Fibroblast of lung (primary cell): Measurements from ENCODE around the gene DPM1. TPM values are rescaled to one million over a fixed set of nuclear protein-coding genes. Genes with fewer than 3 reads are reported as not detected.

Experiments used
- DNase-seq, 2 donors: peaks; one replicate each; pipeline versions ENCODE4 v3.0.0 to v3.0.0-alpha.2; 2010; ENCODE audit warnings: low read depth in 2 of 2
- H2AFZ ChIP-seq: 2 replicates; pipeline ENCODE4 v1.5.1; 2012; ENCODE audit warnings: low read length, control low read depth, inconsistent platforms
- H3K27ac ChIP-seq: 2 replicates; pipeline ENCODE4 v1.5.1; 2011; ENCODE audit warnings: low read length, control low read depth; ENCODE audit not compliant: insufficient read depth
- H3K27me3 ChIP-seq: 2 replicates; pipeline ENCODE4 v1.5.1; 2011; ENCODE audit warnings: mild to moderate bottlenecking, low read length; ENCODE audit not compliant: control insufficient read depth, insufficient read depth
- H3K36me3 ChIP-seq: 2 replicates; pipeline ENCODE4 v1.5.1; 2011; ENCODE audit warnings: low read length; ENCODE audit not compliant: control insufficient read depth, insufficient read depth
- H3K4me1 ChIP-seq: 2 replicates; pipeline ENCODE4 v1.5.1; 2011; ENCODE audit warnings: low read length; ENCODE audit not compliant: control insufficient read depth, insufficient read depth; ENCODE audit errors: extremely low read depth
- H3K4me2 ChIP-seq: 2 replicates; pipeline ENCODE4 v1.5.1; 2011; ENCODE audit warnings: low read length, control low read depth; ENCODE audit not compliant: insufficient read depth; ENCODE audit errors: extremely low read depth
- H3K4me3 ChIP-seq, 4 experiments: fragments of 200-600 bp in 1 of 4; sonication (generic) in 1 of 4; replicated peaks in 1 of 4; 2 replicates each; pipeline ENCODE4 v1.5.1; 2011 to 2016; ENCODE audit warnings: low read length in 4 of 4, low read depth in 3 of 4, mild to moderate bottlenecking in 3 of 4, control low read depth in 2 of 4, inconsistent platforms in 1 of 4, mixed read lengths in 1 of 4; ENCODE audit not compliant: insufficient read depth in 1 of 4; ENCODE audit errors: control extremely low read depth in 1 of 4
- H3K79me2 ChIP-seq: 2 replicates; pipeline ENCODE4 v1.5.1; 2012; ENCODE audit warnings: mild to moderate bottlenecking, low read length, inconsistent platforms; ENCODE audit not compliant: control insufficient read depth, insufficient read depth
- H3K9ac ChIP-seq: 2 replicates; pipeline ENCODE4 v1.5.1; 2011; ENCODE audit warnings: mild to moderate bottlenecking, low read length, control low read depth; ENCODE audit not compliant: insufficient read depth
- H3K9me3 ChIP-seq: 2 replicates; pipeline ENCODE4 v1.5.1; 2012; ENCODE audit warnings: low read depth, low read length; ENCODE audit not compliant: control insufficient read depth, insufficient read depth
- H4K20me1 ChIP-seq: 2 replicates; pipeline ENCODE4 v1.5.1; 2011; ENCODE audit warnings: low read length; ENCODE audit not compliant: control insufficient read depth, insufficient read depth; ENCODE audit errors: extremely low read depth
- EZH2 ChIP-seq: IDR thresholded peaks from 2 replicates; pipeline ENCODE4 v1.5.1; 2012; ENCODE audit warnings: low read length, control low read depth, mild to moderate bottlenecking; ENCODE audit errors: missing control alignments
- polyA plus RNA-seq, 2 donors: library from polyadenylated mRNA; depleted of rRNA in 1 of 2; stranded (reverse) in 1 of 2; unstranded in 1 of 2; fragments of >200 nt; gene quantifications; 2 replicates each; pipeline ENCODE4 v1.2.1, GENCODE V29; 2011 to 2012; ENCODE audit warnings: missing spikeins in 1 of 2
- total RNA-seq: library from RNA; depleted of rRNA; stranded (reverse); fragments of >200 nt; gene quantifications from 2 replicates; pipeline ENCODE4 v1.2.1, GENCODE V29; 2014
- TF ChIP-seq, protein P1 (sequence below), 2 donors: IDR thresholded peaks in 1 of 2; conservative IDR thresholded peaks in 1 of 2; 1 replicate in 1 of 2; 2 replicates in 1 of 2; pipeline ENCODE4 v1.5.1; 2011 to 2012; ENCODE audit warnings: low read length in 2 of 2, control low read depth in 1 of 2, inconsistent platforms in 1 of 2, low read depth in 1 of 2, mild to moderate bottlenecking in 1 of 2

The DPM1 gene
- total and polyA plus RNA-seq, 2 donors (not counting 1 experiment from before 2014, with no cell fraction given): 60.9 to 89.1 TPM

DNA sequence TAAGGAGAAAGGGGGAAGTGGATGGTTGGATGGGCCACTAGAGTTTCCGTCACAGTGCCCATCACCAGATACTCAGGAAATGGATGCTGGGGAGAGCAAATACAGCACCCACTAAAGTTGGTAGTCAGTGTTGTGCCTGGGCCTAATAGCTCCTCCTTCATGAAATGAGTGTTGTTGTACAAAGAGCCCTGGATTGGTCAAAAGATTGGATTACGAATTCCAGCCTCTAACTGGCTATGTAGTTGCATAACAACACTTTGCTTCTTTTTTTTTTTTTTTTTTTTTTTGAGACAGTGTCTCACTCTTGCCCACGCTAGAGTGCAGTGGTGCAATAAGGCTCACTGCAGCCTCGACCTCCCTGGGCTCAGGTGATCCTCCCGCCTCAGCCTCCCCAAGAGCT, 37.2 kb upstream of the DPM1 start:
- H4K20me1 ChIP-seq: no peaks in the 10 kb centered on the region
- H3K36me3 ChIP-seq: no peaks in the 10 kb centered on the region
- DNase-seq: peak; percentile 27 to 46
- H3K27ac ChIP-seq: no peak overlapping the region
- H3K27me3 ChIP-seq: no peaks in the 10 kb centered on the region
- no peak overlapping the region for H3K9ac ChIP-seq
- TF ChIP-seq EZH2: no peak
- TF ChIP-seq, protein P1, sequence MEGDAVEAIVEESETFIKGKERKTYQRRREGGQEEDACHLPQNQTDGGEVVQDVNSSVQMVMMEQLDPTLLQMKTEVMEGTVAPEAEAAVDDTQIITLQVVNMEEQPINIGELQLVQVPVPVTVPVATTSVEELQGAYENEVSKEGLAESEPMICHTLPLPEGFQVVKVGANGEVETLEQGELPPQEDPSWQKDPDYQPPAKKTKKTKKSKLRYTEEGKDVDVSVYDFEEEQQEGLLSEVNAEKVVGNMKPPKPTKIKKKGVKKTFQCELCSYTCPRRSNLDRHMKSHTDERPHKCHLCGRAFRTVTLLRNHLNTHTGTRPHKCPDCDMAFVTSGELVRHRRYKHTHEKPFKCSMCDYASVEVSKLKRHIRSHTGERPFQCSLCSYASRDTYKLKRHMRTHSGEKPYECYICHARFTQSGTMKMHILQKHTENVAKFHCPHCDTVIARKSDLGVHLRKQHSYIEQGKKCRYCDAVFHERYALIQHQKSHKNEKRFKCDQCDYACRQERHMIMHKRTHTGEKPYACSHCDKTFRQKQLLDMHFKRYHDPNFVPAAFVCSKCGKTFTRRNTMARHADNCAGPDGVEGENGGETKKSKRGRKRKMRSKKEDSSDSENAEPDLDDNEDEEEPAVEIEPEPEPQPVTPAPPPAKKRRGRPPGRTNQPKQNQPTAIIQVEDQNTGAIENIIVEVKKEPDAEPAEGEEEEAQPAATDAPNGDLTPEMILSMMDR (conservative IDR thresholded peaks at IDR 0.05 in 1 of 2, IDR thresholded peaks at IDR 0.05 in 1 of 2; ENCODE audit: low read depth in 1 of 2, low read length in 2 of 2): no peak
- H3K9me3 ChIP-seq: no peaks in the 10 kb centered on the region
- no peaks in the 10 kb centered on the region for H3K4me1 ChIP-seq
- H2AFZ ChIP-seq: no peak overlapping the region
- H3K4me2 ChIP-seq: no peak overlapping the region
- no peak overlapping the region for H3K4me3 ChIP-seq
- H3K79me2 ChIP-seq: no peaks in the 10 kb centered on the region

DNA sequence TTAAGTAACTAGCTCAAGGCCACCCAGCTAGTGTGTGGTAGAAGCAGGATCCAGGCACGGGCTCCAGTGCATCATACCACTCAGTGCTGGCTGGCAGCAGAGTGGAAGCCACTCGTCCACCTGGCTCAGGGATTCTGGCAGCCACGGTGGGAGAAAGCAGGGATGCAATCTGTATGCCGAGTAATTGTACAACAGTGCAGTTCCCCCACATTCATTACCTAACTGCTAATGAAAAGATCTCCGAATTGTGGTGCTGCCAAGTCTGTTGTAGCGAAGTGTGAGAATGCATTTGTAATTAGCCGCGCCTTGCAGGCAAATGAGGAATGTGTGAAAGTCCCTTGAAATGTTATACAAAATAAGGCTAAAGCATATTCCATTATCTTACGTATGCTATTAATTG, 35.5 kb upstream of the DPM1 start:
- Histone ChIP-seq H3K9me3 (no peaks in the 10 kb centered on the region), H4K20me1 (no peaks in the 10 kb centered on the region), H3K9ac (no peak overlapping the region), H3K4me1 (no peaks in the 10 kb centered on the region), H3K4me2 (no peak overlapping the region), H3K27me3 (no peaks in the 10 kb centered on the region), H2AFZ (no peak overlapping the region), H3K27ac (no peak overlapping the region), H3K79me2 (no peaks in the 10 kb centered on the region), H3K4me3 (no peak overlapping the region), H3K36me3 (no peaks in the 10 kb centered on the region)
- no peak for DNase-seq
- no peak for TF ChIP-seq EZH2
- TF ChIP-seq, protein P1 (conservative IDR thresholded peaks at IDR 0.05 in 1 of 2, IDR thresholded peaks at IDR 0.05 in 1 of 2; ENCODE audit: low read depth in 1 of 2, low read length in 2 of 2): no peak

DNA sequence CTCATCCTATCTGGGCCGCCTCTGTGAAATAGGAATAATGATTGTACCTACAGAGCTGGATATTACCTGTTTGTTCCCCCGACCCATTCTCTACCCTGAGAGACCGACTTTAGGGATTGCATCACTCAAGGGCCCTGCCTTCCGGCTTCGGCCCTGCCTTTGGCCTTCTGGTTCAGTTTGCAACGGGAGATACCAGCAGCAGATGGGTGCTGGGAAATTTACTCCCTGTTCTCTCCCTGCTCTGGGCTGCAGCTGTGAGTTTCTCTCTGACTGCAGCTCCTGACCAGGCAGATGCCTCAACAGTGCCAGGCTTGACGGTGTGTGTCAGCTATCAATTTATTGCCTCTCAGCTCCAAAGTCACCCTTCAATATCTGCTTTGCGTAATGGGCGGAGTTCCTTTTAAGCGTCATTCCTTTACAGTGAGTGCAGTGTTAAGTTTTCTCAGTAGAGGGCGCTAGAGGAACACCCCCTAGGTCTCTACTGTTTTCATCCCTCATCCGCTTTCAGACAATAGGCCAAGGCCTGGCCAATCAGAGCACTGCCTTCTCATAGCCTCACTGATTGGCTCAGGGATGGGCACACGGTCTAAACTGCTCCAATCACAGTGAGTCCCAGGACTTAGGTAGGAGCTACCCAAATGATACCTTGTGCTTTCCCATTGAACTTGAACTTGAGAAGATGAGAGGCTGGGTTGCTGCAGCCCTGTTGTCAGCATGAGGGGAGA, 34.6 kb upstream of the DPM1 start:
- H3K27me3 ChIP-seq: no peaks in the 10 kb centered on the region
- no peak overlapping the region for H3K9ac ChIP-seq
- TF ChIP-seq, protein P1 (conservative IDR thresholded peaks at IDR 0.05 in 1 of 2, IDR thresholded peaks at IDR 0.05 in 1 of 2; ENCODE audit: low read depth in 1 of 2, low read length in 2 of 2): peak; percentile 64 to 78
- TF ChIP-seq EZH2: no peak
- H3K79me2 ChIP-seq: no peaks in the 10 kb centered on the region
- H3K4me3 ChIP-seq: no peak overlapping the region
- no peaks in the 10 kb centered on the region for H3K4me1 ChIP-seq
- no peaks in the 10 kb centered on the region for H3K9me3 ChIP-seq
- peak; percentile 75 to 76 for DNase-seq
- no peak overlapping the region for H3K4me2 ChIP-seq
- H4K20me1 ChIP-seq: no peaks in the 10 kb centered on the region
- H2AFZ ChIP-seq: no peak overlapping the region
- no peaks in the 10 kb centered on the region for H3K36me3 ChIP-seq
- no peak overlapping the region for H3K27ac ChIP-seq
